SK-N-MC (cell line): ENCODE measurements around the gene DNLZ.

ENCODE experiments used
- EZH2 ChIP-seq: fragments of 200-600 bp; sonication (generic); IDR thresholded peaks from one replicate; pipeline ENCODE4 v1.6.1; 2017; ENCODE audit warnings: antibody characterized with exemption
- FOXP2 ChIP-seq: optimal IDR thresholded peaks from 2 replicates; pipeline ENCODE3; 2011; ENCODE audit warnings: mild to moderate bottlenecking, moderate library complexity; ENCODE audit not compliant: insufficient read depth; ENCODE audit errors: extremely low read length, control extremely low read depth
- POLR2AphosphoS5 ChIP-seq: IDR thresholded peaks from 2 replicates; pipeline ENCODE4 v1.6.1; 2012; ENCODE audit warnings: mild to moderate bottlenecking, low read depth, low read length, borderline replicate concordance

- no peak for TF ChIP-seq POLR2AphosphoS5
- TF ChIP-seq EZH2 = no peak
- no peak for TF ChIP-seq FOXP2
Measured at GRCh38 chr9:136331030-136331429, 32.5 kb downstream of the DNLZ start.
